A549 (cell line): ENCODE measurements around the gene PPP2R5E. TPM values are rescaled to one million over a fixed set of nuclear protein-coding genes. Genes with fewer than 3 reads are reported as not detected.

Source experiments
- ATAC-seq, 2 experiments: fragments of 200-7000 bp in 1 of 2; fragments of >200 bp in 1 of 2; cut with Nextera tagmentation in 1 of 2; cut with Tn5 transposase in 1 of 2; 3 replicates each; pipeline versions ENCODE4 v1.8.0 to v1.9.1; 2018 to 2020; ENCODE audit warnings: mild to moderate bottlenecking in 1 of 2, moderate library complexity in 1 of 2
- CTCF ChIA-PET: fragments of 300-600 bp; sonication (Branson Sonifier 250); formaldehyde crosslinking; extraction: SDS; loops from one replicate; lab custom pipeline; 2021; ENCODE audit warnings: antibody characterized with exemption, inconsistent platforms; lab: Yijun Ruan, JAX
- POLR2A ChIA-PET: fragments of 350-600 bp; formaldehyde crosslinking; extraction: SDS; loops from one replicate; lab custom pipeline; 2021; ENCODE audit warnings: antibody characterized with exemption, inconsistent platforms; lab: Yijun Ruan, JAX
- DNase-seq, 2 experiments: peaks; one replicate each; pipeline versions ENCODE4 v3.0.0 to v3.0.0-alpha.2; 2011 to 2016; ENCODE audit warnings: low read depth in 1 of 2, low spot score in 1 of 2
- FAIRE-seq: peaks from 2 replicates; lab custom pipeline; 2011; peaks lifted over from hg19 to GRCh38; lab: Jason Lieb, UNC
- H3K27ac ChIP-seq, 2 experiments: fragments of >200 bp; sonication (Bioruptor Twin); formaldehyde crosslinking; 3 replicates each; pipeline ENCODE4 v1.5.1; 2016 to 2017
- H3K4me1 ChIP-seq: fragments of >200 bp; sonication (Bioruptor Twin); formaldehyde crosslinking; 3 replicates; pipeline ENCODE4 v1.6.1; 2016
- H3K4me2 ChIP-seq: fragments of >200 bp; sonication (Bioruptor Twin); formaldehyde crosslinking; 3 replicates; pipeline ENCODE4 v1.6.1; 2016
- H3K4me3 ChIP-seq: fragments of >200 bp; sonication (Bioruptor Twin); formaldehyde crosslinking; 3 replicates; pipeline ENCODE4 v1.5.1; 2016
- H3K9me3 ChIP-seq: fragments of >200 bp; sonication (Bioruptor Twin); formaldehyde crosslinking; 3 replicates; pipeline ENCODE4 v1.6.1; 2016
- CBX2 ChIP-seq: fragments of 200-600 bp; sonication (generic); IDR thresholded peaks from 2 replicates; pipeline ENCODE4 v1.6.1; 2016; ENCODE audit warnings: low read depth, mild to moderate bottlenecking, borderline replicate concordance
- CBX8 ChIP-seq: fragments of 200-600 bp; sonication (generic); IDR thresholded peaks from 2 replicates; pipeline ENCODE4 v1.6.1; 2016
- FOXS1 ChIP-seq: fragments of 250-450 bp; sonication (Bioruptor Pico); IDR thresholded peaks from 2 replicates; pipeline ENCODE4 v1.5.0; 2020; ENCODE audit warnings: mild to moderate bottlenecking, moderate library complexity
- GATA3 ChIP-seq: IDR thresholded peaks from 2 replicates; pipeline ENCODE4 v1.6.1; 2012; ENCODE audit warnings: borderline replicate concordance
- HEYL ChIP-seq: fragments of 250-450 bp; sonication (Bioruptor Pico); IDR thresholded peaks from 2 replicates; pipeline ENCODE4 v1.8.0; 2021; ENCODE audit warnings: mild to moderate bottlenecking, moderate library complexity
- JUN ChIP-seq, 2 experiments: fragments of >200 bp; sonication (Bioruptor Twin); formaldehyde crosslinking; IDR thresholded peaks; 2 replicates in 1 of 2; 3 replicates in 1 of 2; pipeline ENCODE4 v1.6.1; 2016 to 2017
- JUNB ChIP-seq: fragments of >200 bp; sonication (Bioruptor Twin); formaldehyde crosslinking; IDR thresholded peaks from 2 replicates; pipeline ENCODE4 v1.6.1; 2016
- KDM1A ChIP-seq: fragments of 200-600 bp; sonication (generic); IDR thresholded peaks from 2 replicates; pipeline ENCODE4 v1.6.1; 2016; ENCODE audit warnings: low read depth, mild to moderate bottlenecking
- MAFK ChIP-seq: fragments of 450-650 bp; IDR thresholded peaks from 2 replicates; pipeline ENCODE4 v1.6.1; 2014; ENCODE audit not compliant: partially characterized antibody
- NFE2L2 ChIP-seq: fragments of 150-350 bp; conservative IDR thresholded peaks from 2 replicates; pipeline ENCODE4 v1.6.1; 2014; ENCODE audit warnings: low read length
- NPAS2 ChIP-seq: fragments of 250-450 bp; sonication (Bioruptor Pico); IDR thresholded peaks from 2 replicates; pipeline ENCODE4 v1.8.0; 2022; ENCODE audit warnings: mild to moderate bottlenecking, moderate library complexity, borderline replicate concordance
- POLR2A ChIP-seq: IDR thresholded peaks from 2 replicates; pipeline ENCODE4 v1.6.1; 2012; ENCODE audit warnings: mild to moderate bottlenecking, low read length
- RAD21 ChIP-seq, 2 experiments: fragments of >200 bp in 1 of 2; sonication (Bioruptor Twin) in 1 of 2; formaldehyde crosslinking in 1 of 2; IDR thresholded peaks in 1 of 2; conservative IDR thresholded peaks in 1 of 2; 2 replicates in 1 of 2; 3 replicates in 1 of 2; pipeline ENCODE4 v1.6.1; 2012 to 2018; ENCODE audit warnings: inconsistent platforms in 1 of 2
- RARB ChIP-seq: fragments of 250-450 bp; sonication (Bioruptor Pico); IDR thresholded peaks from 2 replicates; pipeline ENCODE4 v1.8.0; 2021; ENCODE audit warnings: mild to moderate bottlenecking, moderate library complexity
- RNF2 ChIP-seq: fragments of 200-600 bp; sonication (generic); IDR thresholded peaks from 2 replicates; pipeline ENCODE4 v1.6.1; 2016; ENCODE audit warnings: low read depth, mild to moderate bottlenecking, antibody characterized with exemption, moderate library complexity, borderline replicate concordance
- SMC3 ChIP-seq: fragments of >200 bp; sonication (Bioruptor Twin); formaldehyde crosslinking; IDR thresholded peaks from 3 replicates; pipeline ENCODE4 v1.6.1; 2018; ENCODE audit warnings: inconsistent platforms
- SREBF2 ChIP-seq: fragments of 450-650 bp; IDR thresholded peaks from 2 replicates; pipeline ENCODE4 v1.6.1; 2014; ENCODE audit warnings: mild to moderate bottlenecking, moderate library complexity
- TP53 ChIP-seq: fragments of 250-450 bp; sonication (Bioruptor Pico); IDR thresholded peaks from 2 replicates; pipeline ENCODE4 v1.5.0; 2021; ENCODE audit warnings: mild to moderate bottlenecking, moderate library complexity
- ZFP36 ChIP-seq: fragments of 450-650 bp; IDR thresholded peaks from 2 replicates; pipeline ENCODE4 v1.6.1; 2014; ENCODE audit warnings: borderline replicate concordance; ENCODE audit not compliant: partially characterized antibody
- ZSCAN20 ChIP-seq: fragments of 250-450 bp; sonication (Bioruptor Pico); IDR thresholded peaks from 2 replicates; pipeline ENCODE4 v1.8.0; 2022; ENCODE audit warnings: mild to moderate bottlenecking, moderate library complexity
- WGBS: methylation state at CpG from one replicate; pipeline ENCODE4 v1.1.6; 2017; ENCODE audit errors: missing lambda C conversion rate; 5-methylcytosine and 5-hydroxymethylcytosine counted together
- polyA plus RNA-seq, 4 experiments: library from polyadenylated mRNA; depleted of rRNA in 3 of 4; stranded (reverse); fragments of >200 nt; fragmentation: RNase III in 1 of 4; extraction: RNeasy Plus Mini Kit Qiagen cat#74134 plus additional on column Dnase treatment in 1 of 4; gene quantifications; 2 replicates in 3 of 4; 3 replicates in 1 of 4; pipeline ENCODE4 v1.2.3, GENCODE V29; 2011 to 2017
- TF ChIP-seq, protein P1 (sequence below): fragments of >200 bp; sonication (Bioruptor Twin); formaldehyde crosslinking; IDR thresholded peaks from 3 replicates; pipeline ENCODE4 v1.6.1; 2016
- TF ChIP-seq, protein P2 (sequence below): IDR thresholded peaks from 2 replicates; pipeline ENCODE4 v1.6.1; 2012
- TF ChIP-seq, protein P3 (sequence below): fragments of >200 bp; sonication (Bioruptor Twin); formaldehyde crosslinking; IDR thresholded peaks from 3 replicates; pipeline ENCODE4 v1.5.1; 2016

Gene PPP2R5E
- polyA plus RNA-seq, 2 of the 4 experiments (the other 2 are of a cell fraction): 21.4 to 23.2 TPM

DNA sequence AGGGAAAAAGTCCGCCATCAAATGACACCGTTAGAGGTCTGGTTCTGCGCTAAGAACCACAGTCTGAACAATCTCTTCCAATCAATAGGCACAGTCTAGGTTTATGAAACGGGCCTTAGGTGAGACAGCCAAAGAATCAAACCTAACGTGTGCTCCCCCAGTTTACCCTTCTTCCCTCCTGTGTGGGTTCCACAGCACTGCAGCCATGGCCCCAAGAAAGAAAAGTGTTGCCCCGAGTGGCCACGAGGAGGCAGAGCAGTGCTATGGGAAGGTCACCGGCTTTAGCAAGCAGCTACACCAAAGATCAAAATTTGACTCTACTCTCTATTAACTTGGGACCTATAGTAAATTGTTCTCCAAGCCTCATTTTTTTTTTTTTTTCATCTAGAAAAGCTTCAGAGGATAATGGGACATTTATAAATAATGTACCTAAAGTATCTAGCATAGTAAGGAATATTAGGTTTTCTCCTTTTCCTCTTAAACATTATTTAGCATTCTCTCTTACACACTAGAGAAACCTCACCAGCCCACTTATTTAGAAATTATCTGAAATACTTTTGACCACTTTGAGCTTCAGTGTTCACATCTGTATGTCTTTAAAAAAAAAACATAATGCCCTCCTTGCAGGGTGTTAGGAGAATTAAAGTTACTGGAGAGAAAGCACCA, 154.3 kb downstream of the PPP2R5E start:
- Histone ChIP-seq H3K4me1 (no peaks in the 10 kb centered on the region), H3K4me2 (no peak overlapping the region), H3K27ac (no peak overlapping the region), H3K9me3 (no peaks in the 10 kb centered on the region), H3K4me3 (no peak overlapping the region)
- CTCF ChIA-PET: interaction anchor here (0.5 to 3.1 kb wide), 60 partner anchors 8 to 1810 kb away, joined by 3 to 38 read pairs (median 4); partner anchors contain the start of genes ESR2, PPP2R5E and WDR89
- no peak for FAIRE-seq
- TF ChIP-seq HEYL (CRISPR knock-in tag) (no peak), NFE2L2 (no peak), TP53 (CRISPR knock-in tag) (no peak), SREBF2 (no peak), NPAS2 (CRISPR knock-in tag) (no peak), SMC3 (peak; percentile 89), CBX8 (no peak), RAD21 (conservative IDR thresholded peaks at IDR 0.05 in 1 of 2, IDR thresholded peaks at IDR 0.05 in 1 of 2) (peak; percentile 91 to 92), FOXS1 (CRISPR knock-in tag) (no peak), KDM1A (no peak), ZFP36 (no peak)
- TF ChIP-seq, protein P1, sequence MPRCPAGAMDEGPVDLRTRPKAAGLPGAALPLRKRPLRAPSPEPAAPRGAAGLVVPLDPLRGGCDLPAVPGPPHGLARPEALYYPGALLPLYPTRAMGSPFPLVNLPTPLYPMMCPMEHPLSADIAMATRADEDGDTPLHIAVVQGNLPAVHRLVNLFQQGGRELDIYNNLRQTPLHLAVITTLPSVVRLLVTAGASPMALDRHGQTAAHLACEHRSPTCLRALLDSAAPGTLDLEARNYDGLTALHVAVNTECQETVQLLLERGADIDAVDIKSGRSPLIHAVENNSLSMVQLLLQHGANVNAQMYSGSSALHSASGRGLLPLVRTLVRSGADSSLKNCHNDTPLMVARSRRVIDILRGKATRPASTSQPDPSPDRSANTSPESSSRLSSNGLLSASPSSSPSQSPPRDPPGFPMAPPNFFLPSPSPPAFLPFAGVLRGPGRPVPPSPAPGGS: no peak
- TF ChIP-seq, protein P2, sequence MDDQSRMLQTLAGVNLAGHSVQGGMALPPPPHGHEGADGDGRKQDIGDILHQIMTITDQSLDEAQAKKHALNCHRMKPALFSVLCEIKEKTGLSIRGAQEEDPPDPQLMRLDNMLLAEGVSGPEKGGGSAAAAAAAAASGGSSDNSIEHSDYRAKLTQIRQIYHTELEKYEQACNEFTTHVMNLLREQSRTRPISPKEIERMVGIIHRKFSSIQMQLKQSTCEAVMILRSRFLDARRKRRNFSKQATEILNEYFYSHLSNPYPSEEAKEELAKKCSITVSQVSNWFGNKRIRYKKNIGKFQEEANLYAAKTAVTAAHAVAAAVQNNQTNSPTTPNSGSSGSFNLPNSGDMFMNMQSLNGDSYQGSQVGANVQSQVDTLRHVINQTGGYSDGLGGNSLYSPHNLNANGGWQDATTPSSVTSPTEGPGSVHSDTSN: no peak
- TF ChIP-seq, protein P3, sequence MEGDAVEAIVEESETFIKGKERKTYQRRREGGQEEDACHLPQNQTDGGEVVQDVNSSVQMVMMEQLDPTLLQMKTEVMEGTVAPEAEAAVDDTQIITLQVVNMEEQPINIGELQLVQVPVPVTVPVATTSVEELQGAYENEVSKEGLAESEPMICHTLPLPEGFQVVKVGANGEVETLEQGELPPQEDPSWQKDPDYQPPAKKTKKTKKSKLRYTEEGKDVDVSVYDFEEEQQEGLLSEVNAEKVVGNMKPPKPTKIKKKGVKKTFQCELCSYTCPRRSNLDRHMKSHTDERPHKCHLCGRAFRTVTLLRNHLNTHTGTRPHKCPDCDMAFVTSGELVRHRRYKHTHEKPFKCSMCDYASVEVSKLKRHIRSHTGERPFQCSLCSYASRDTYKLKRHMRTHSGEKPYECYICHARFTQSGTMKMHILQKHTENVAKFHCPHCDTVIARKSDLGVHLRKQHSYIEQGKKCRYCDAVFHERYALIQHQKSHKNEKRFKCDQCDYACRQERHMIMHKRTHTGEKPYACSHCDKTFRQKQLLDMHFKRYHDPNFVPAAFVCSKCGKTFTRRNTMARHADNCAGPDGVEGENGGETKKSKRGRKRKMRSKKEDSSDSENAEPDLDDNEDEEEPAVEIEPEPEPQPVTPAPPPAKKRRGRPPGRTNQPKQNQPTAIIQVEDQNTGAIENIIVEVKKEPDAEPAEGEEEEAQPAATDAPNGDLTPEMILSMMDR: peak; percentile 86
- 43% methylated on average over 8 of the region's 8 CpGs for WGBS
- peak; percentile 94 to 98 for ATAC-seq
- POLR2A ChIA-PET: interaction anchor here (1.0 to 1.8 kb wide), 2 partner anchors 155 to 253 kb away, joined by 3 to 7 read pairs; partner anchors contain the start of genes PPP2R5E and WDR89
- DNase-seq: peak; percentile 20 to 65

DNA sequence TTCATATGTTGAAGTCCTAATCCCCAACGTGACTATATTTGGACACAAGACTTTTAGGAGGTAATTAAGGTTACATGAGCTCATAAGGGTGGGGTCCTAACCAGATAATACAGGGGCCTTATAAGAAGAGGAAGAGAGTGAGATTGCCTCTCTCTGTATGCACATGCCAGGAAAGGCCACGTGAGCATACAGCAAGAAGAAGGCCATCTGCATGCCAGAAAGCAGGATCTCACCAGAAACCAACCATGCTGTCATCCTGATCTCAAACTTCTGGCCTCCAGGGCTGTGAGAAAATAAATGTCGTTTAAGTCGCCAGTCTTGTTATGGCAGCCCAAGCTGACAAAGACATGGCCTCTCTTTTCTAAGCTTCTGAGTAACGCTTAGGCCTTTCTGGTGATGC, 155.5 kb downstream of the PPP2R5E start:
- POLR2A ChIA-PET: interaction anchor here (1.8 kb wide), 1 partner anchor 156 kb away, joined by 7 read pairs; the partner anchor contains the start of gene PPP2R5E
- FAIRE-seq (no peak), ATAC-seq (no peak), DNase-seq (no peak)
- CTCF ChIA-PET: interaction anchor here (0.6 to 3.1 kb wide), 16 partner anchors 9 to 916 kb away, joined by 3 to 38 read pairs (median 4); partner anchors contain the start of genes ESR2 and PPP2R5E
- Histone ChIP-seq H3K4me3 (no peak overlapping the region), H3K9me3 (no peaks in the 10 kb centered on the region), H3K27ac (no peak overlapping the region), H3K4me1 (no peaks in the 10 kb centered on the region), H3K4me2 (no peak overlapping the region)
- no peak for TF ChIP-seq POLR2A
- no peak for TF ChIP-seq KDM1A
- no peak for TF ChIP-seq RNF2
- no peak for TF ChIP-seq MAFK
- no peak for TF ChIP-seq SMC3
- TF ChIP-seq TP53 (CRISPR knock-in tag): no peak
- TF ChIP-seq, protein P3: no peak
- TF ChIP-seq GATA3: no peak
- TF ChIP-seq JUN (IDR thresholded peaks at IDR 0.05): no peak
- TF ChIP-seq NPAS2 (CRISPR knock-in tag): no peak
- TF ChIP-seq JUNB: no peak
- TF ChIP-seq RARB: no peak
- TF ChIP-seq CBX2: no peak
- TF ChIP-seq FOXS1 (CRISPR knock-in tag): no peak
- TF ChIP-seq ZSCAN20: no peak
- 89% methylated on average over 5 of the region's 5 CpGs for WGBS
